ENCODE data around the gene DAAM2.

The DAAM2 gene

DNA sequence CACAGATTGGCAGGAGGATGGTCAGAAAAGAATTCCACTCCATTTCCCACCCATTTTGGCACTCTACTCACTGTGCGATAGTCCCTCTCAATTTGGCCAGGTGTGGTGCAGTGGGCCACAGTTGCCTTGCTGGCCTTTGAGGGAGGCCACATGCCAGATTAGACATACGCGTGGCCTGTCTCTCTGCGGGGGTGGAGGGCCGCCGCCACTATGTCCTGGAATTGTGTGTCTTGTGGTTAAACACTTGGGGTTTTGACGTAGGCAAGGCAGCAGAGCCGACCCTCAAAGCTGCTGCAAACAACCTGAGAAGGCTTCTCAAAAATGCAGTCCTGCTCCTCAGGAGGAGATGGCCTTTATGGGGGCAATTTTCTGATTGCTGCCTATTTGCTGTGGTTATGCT is 4.9 kb upstream of the DAAM2 start:
- DNase-seq (ENCODE audit: low spot score): no peak

DNA sequence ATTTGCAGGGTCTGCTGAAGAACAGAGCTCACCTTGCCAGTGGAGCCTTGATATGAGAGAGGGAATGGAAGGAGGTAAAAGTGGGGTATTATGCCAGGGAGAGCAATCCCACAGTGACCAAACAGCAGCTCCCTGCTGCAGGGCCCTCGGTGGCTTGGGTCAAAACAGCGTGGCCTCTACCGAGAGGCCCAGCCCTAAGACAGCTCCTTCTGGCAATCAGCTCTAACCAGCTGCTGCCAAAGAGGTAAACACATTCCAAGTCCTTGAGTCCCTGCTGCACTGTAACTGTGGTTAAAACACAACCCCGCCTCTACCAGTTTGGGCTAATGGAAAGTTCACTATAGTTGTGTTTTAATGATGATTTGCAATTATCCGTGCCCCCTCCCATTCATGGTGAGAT is 1.4 kb upstream of the DAAM2 start:
- DNase-seq (ENCODE audit: low spot score): no peak

GRCh38 chr6:39791311-39791710 is 865 bp upstream of the DAAM2 start:
- no peak for DNase-seq (ENCODE audit: low spot score)

DNA sequence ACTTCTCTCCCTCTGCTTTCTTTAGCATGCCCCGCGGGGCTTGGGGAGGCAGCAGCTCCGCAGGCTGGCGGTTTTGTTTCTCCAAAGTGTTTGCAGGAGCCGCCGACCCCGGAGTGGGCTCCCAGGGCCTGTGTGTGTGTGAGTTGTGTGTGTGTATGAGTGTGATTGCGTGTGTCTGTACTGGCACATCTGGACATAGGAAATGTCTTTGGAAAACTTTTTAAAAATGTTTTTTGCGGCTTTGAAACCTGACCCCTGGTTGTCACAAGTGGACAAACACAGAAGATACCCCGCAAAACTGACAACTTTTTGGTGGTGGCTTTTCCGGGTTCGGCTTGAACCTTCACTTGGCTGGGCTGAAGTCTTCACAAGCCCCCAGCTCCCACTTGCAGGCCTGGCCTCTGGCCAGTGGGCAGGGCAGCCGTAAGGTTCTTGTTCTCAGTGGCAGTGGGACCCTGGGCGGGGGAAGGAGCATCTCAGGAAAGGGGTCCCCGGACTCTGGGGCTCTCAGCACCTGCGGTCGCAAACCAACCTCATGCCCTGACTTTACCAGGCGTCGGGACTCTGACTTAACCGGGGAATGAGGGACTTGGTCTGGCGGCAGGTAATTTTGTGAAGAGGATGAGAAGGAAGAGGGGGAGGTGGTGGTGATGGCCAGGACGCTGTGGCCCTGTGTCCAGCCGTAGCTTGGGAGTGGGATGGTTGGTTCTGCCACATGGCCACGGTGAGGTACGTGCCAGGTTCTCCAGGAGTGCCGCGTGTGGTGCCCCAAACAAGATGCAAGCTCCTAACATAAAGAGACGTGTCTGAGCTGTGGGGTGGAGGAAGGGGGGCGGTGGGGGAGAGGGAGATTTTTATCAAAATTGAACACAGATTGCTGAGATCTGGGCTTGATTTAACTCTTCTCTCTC is 619 bp downstream of the DAAM2 start:
- DNase-seq (ENCODE audit: low spot score): peak; percentile 72

DNA sequence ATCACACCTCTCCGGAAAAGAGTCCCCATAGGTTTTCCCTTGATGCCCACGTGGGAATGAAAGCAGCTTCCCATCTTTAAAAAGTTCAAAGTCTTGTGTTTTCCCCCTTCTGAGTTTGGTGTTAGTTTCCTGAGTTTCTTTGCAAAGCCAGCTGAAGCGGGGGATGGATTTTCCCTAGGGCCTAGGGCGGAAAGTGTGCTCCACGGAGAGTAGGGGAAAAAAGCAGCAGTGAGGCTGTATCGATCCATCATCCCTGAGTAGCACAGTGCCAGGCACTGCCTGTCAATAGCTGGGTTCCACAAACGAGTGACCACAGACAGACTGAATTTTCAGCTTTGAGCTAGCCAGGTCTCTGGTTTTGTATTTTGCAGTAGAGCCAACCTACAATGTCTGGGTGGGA is 1.3 kb downstream of the DAAM2 start:
- no peak for DNase-seq (ENCODE audit: low spot score)

DNA sequence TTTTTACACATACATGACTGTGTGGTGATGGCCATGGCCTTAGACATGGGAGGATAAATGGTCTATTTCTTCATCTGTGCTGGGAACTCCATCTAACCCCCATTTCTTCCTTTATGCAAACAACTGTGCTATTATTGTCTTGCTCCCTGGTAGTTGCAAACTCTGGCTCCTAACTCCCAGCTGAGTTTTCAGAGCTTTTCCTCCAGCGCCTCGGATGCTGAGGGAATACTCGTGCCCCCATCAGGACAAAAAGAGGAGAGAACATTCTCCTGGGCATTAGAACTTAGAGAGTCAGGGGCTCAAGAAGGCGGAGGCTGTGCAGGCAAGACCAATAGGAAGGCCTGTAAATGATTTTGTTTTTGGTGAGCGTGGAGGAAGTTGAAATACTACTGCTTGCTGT is 2.1 kb downstream of the DAAM2 start:
- no peak for DNase-seq (ENCODE audit: low spot score)

GRCh38 chr6:39797751-39798150 is 5.6 kb downstream of the DAAM2 start:
- DNase-seq (ENCODE audit: low spot score): no peak

GRCh38 chr6:39800034-39801032 is 8.2 kb downstream of the DAAM2 start:
- no peak for DNase-seq (ENCODE audit: low spot score)

DNA sequence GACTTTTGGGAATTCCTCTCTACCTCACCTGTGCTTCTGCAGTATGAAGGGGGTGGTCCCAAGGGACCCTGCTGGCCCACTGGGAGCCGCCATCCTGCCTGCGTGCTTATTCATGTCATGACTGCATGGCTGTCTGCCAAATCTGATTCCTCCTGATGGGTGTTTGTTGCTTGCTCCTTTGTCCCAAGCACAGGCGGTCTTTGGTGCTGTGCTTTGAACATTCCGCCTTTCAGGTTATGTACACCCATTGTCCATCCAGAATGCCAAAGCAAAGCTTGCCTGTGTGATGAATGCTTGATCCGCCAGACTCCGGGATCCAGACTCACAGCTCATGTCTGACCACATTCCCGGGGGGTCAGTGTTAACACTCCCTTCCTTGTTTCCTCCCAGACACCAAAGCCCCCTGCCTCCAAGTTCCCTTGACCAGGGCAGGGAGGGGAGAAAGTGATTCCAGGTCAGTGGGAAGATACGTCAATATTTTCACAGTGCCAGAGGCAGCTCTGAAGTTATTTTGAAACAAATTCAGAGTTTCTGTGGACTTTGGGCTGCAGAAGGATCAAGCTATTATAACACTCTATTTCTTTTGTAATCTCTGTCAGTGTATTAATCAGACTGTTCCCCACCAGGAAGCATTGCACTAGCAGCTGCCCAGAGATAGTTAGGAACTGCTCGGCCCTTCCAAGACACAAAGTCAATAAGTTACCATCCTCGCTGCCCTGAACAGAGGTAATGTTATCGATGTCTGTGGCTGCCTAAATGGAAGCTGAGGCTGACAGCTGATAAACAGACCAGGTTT is 9.5 kb downstream of the DAAM2 start:
- no peak for DNase-seq (ENCODE audit: low spot score)

DNA sequence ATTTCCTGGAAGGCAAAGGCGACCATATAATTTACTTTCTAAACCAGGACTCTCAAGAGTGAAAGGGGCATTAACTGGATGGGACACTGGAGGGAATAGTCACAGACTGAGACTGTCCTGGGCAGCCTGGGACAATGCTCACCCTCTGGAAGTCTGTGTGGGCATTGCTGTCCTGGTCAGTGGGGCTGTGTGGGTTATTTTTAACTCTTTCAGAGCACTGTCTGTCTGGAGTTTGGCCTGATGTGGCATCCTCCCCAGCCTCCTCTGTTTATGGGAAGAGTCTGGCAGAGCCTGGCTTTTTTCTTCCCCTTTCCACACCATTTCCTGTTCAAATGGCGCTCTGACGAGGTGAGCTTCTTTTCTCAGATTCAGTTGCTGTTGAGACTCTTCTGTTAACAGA is 11.7 kb downstream of the DAAM2 start:
- DNase-seq (ENCODE audit: low spot score): no peak

DNA sequence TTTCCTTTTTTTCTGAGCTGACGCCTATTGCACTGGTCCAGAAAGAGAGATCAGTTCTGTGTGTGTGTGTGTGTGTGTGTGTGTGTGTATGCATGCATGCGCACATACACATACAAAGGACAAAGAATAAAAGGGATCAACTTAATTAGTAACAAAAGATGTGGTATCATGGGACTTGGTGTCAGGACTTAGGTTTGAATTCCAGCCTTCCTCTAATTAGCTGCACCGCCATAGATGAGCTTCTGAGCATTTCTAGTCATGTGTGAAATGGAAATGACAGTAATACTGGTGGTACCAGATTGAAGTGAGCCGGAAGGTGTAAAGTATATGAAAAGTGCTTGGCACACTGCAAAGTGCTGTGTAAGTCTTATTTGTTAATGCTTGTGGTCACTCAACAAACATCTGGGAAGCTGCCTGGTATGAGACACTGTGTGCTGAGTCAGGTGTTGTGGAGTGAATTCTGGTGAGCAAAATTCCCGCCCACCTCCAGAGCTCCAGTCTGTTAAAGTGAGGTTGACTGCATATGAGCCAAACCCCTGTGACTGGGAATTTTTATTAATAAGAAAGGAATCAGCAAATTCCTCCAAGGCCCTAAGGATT is 12.4 kb downstream of the DAAM2 start:
- DNase-seq (ENCODE audit: low spot score): no peak

- no peak for DNase-seq (ENCODE audit: low spot score)
Measured at GRCh38 chr6:39806278-39806677, 14.1 kb downstream of the DAAM2 start.

GRCh38 chr6:39808346-39808745 is 16.2 kb downstream of the DAAM2 start:
- no peak for DNase-seq (ENCODE audit: low spot score)

- DNase-seq (ENCODE audit: low spot score): no peak
Measured at GRCh38 chr6:39808964-39809363, 16.8 kb downstream of the DAAM2 start.

DNA sequence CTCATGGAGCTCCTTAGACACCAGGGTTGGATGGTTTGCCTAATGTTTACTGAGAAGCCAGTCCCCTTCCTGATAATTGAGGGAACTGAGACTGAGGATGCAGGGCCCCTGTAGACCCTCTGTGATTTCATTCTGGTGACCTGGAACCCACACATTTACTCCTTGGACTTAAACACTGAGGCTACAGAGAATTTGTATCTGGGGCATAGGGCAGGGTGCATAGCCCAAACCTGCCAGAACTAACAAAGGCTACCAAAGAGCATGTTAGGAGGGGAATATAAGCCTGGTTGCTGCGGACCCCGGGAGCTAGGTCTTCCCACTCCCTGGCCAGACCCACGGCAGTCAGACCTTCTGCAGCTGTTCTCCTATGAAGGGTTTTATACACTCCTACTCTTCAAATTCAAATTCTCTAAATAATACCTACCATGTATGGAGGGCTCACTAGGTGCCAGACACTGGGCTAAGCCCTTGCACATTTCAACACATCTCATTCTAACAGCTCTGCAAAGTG is 19.7 kb downstream of the DAAM2 start:
- DNase-seq (ENCODE audit: low spot score): no peak

- DNase-seq (ENCODE audit: low spot score): no peak
Measured at GRCh38 chr6:39812496-39812852, 20.3 kb downstream of the DAAM2 start.

- peak; percentile 77 for DNase-seq (ENCODE audit: low spot score)
Measured at GRCh38 chr6:39812853-39813533, 20.8 kb downstream of the DAAM2 start.

GRCh38 chr6:39814236-39814635 is 22.1 kb downstream of the DAAM2 start:
- DNase-seq (ENCODE audit: low spot score): no peak

DNA sequence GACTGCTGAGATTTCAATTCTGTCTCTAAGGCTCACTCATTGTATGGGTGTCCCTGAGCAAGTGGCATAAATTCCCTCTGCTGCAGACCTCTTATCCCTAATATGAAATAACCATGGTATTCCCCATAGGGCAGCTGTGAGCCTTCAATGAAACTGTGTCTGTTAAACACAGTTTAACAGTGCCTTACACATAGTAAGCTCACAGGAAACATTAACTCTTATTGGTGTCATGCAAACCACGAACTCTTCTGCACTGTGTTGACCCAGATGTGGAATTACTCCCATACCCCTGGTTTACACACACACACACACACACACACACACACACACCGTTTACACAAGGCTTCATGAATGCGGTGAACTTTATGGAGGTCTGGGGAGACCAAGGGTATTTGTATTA is 23.2 kb downstream of the DAAM2 start:
- no peak for DNase-seq (ENCODE audit: low spot score)

DNA sequence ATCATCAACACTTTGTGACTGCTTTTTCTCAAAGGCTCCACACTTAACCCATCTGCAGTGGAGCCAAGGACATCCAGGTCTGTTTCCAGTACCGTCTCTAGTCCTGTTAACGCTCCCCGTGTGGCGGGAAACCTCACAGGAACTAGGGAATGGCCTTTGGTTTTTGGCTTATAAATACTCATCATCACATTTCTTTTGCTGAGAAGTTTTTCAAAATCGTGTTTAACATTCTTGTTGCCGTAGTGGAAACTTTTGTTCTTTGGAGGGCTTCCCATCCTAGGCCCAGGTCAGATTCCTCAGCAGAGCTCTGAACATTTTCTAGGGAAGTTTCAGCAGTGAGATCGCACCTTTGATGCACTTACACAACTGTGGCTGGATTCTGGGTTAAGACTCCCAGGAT is 24.6 kb downstream of the DAAM2 start:
- DNase-seq (ENCODE audit: low spot score): no peak

GRCh38 chr6:39818695-39819094 is 26.5 kb downstream of the DAAM2 start:
- DNase-seq (ENCODE audit: low spot score): no peak
